Measurements from ENCODE around the gene JTB.

DNA sequence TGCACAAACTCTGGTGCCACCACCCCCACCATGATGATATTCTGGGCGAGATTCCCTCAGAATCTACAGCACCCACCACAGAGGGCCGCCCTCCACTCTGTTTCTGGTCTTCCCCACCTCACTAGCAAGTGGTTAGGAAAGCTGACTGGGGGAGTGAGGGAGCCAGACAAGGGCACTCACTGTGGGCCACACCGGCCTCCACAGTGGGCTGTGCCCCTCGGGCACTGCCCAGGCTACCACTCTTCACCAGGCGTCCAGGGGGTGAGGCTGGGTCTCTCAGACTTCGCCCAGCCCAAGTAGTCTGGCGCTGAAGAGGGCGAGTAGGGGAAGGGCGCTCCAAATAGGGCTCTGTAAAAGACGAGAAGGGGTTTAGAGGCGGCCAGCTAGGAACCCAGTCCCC lies 43.5 kb downstream of the JTB start:
- TF ChIP-seq EZH2 (IDR thresholded peaks at IDR 0.05; ENCODE audit: insufficient read depth, poor library complexity, severe bottlenecking): no peak
- TF ChIP-seq EZH2phosphoT487 (IDR thresholded peaks at IDR 0.05; ENCODE audit: insufficient read depth, low read depth): no peak

Measured in GM23248 (cell line).